Uterus (tissue), 4 donors: Measurements from ENCODE around the gene CKLF. TPM values are rescaled to one million over a fixed set of nuclear protein-coding genes. Genes with fewer than 3 reads are reported as not detected.
"Not testable (repeated sequence)": the region's sequence is repeated elsewhere in the genome, so short reads cannot be mapped to it uniquely, and the experiment has no call there.

Experiments used
- DNase-seq, 2 donors: peaks; one replicate each; pipeline ENCODE4 v3.0.0-alpha.2; 2019 to 2020
- H3K27ac ChIP-seq, 2 donors: fragments of 200-600 bp; sonication (generic); 1 replicate in 1 of 2; 2 replicates in 1 of 2; pipeline ENCODE4 v1.5.1; 2016 to 2018
- H3K27me3 ChIP-seq, 2 donors: fragments of 200-600 bp; sonication (generic); one replicate each; pipeline ENCODE4 v1.5.1; 2018 to 2019; ENCODE audit warnings: control low read depth in 1 of 2
- H3K36me3 ChIP-seq, 2 donors: fragments of 200-600 bp; sonication (generic); one replicate each; pipeline ENCODE4 v1.5.1; 2019; ENCODE audit warnings: control low read depth in 1 of 2
- H3K4me1 ChIP-seq, 2 donors: fragments of 200-600 bp; sonication (generic); one replicate each; pipeline ENCODE4 v1.5.1; 2018 to 2019; ENCODE audit warnings: control low read depth in 1 of 2
- H3K4me3 ChIP-seq, 2 donors: fragments of 200-600 bp; sonication (generic); 1 replicate in 1 of 2; 2 replicates in 1 of 2; pipeline ENCODE4 v1.5.1; 2018 to 2019; ENCODE audit warnings: mild to moderate bottlenecking in 1 of 2
- H3K9me3 ChIP-seq, 2 donors: fragments of 200-600 bp; sonication (generic); one replicate each; pipeline ENCODE4 v1.5.1; 2019; ENCODE audit warnings: control low read depth in 1 of 2
- POLR2A ChIP-seq, 2 donors: fragments of 450-650 bp; IDR thresholded peaks; one replicate each; pipeline ENCODE4 v1.6.1; 2016; ENCODE audit warnings: antibody characterized with exemption in 2 of 2, mild to moderate bottlenecking in 1 of 2, moderate library complexity in 1 of 2
- intact Hi-C: fragments of 100-400 bp; cut with DNase I; formaldehyde crosslinking; loops from one replicate; pipeline ENCODE4 v1.15.1; 2023; ENCODE audit warnings: low total_unique reads
- total RNA-seq, 4 donors: library from RNA; depleted of rRNA in 3 of 4; stranded (reverse); fragments of >200 nt in 3 of 4; gene quantifications; one replicate each; pipeline versions ENCODE4 v1.1.0 to v1.2.4, GENCODE V29; 2014 to 2023
- TF ChIP-seq, protein P1 (sequence below), 4 experiments: fragments of 200-600 bp in 2 of 4; fragments of 450-650 bp in 2 of 4; sonication (generic) in 2 of 4; IDR thresholded peaks; one replicate each; pipeline ENCODE4 v1.5.1; 2016 to 2019; ENCODE audit warnings: antibody characterized with exemption in 4 of 4, mild to moderate bottlenecking in 2 of 4, moderate library complexity in 1 of 4
- donor health status: DM: yes; HTN: yes; CAD: no.

Gene CKLF
- total RNA-seq, 4 donors from 2014 or later = 31.3 to 118 (median 68.6) TPM

DNA sequence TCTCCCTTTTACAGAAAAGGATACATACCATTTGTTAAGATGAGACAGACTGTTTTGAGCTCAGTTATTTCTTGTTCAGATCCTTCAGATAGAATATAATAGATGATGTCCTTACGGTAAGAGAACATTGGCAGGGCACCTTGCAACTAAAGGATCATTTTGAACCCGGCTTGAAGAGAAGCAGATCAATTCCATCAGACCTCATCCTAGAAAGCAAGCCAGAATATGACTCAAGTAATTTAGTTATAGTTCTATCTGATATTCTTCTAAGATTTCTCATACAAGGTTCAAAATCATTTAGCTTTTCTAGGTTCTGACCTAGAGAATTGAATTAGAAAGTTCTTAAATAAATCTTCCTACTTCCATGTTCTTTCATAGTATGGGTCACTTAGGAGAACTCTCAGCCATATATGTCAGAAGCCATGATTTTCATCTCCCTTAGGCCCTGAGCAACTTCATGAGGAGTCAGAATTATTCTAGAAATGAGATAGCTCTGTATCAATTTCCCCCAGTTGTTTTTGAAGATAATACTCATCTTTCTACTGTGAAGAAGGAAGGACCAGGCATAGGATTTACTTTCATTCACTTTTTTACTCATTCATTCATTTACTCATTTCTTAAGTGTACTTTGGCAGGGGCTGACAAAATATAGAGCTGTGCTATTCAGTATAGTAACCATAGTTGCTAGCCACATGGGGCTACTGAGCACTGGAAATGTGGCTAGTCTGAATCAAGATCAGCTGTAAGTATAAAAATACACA, 11.4 kb downstream of the CKLF start:
- Histone ChIP-seq H3K36me3 (no peaks in the 10 kb centered on the region), H3K27me3 (no peaks in the 10 kb centered on the region), H3K4me3 (no peak overlapping the region), H3K4me1 (no peaks in the 10 kb centered on the region), H3K27ac (no peak overlapping the region), H3K9me3 (no peaks in the 10 kb centered on the region)
- no peak for DNase-seq
- intact Hi-C loops = no loop called here
- no peak for TF ChIP-seq POLR2A (IDR thresholded peaks at IDR 0.05)
- TF ChIP-seq, protein P1, sequence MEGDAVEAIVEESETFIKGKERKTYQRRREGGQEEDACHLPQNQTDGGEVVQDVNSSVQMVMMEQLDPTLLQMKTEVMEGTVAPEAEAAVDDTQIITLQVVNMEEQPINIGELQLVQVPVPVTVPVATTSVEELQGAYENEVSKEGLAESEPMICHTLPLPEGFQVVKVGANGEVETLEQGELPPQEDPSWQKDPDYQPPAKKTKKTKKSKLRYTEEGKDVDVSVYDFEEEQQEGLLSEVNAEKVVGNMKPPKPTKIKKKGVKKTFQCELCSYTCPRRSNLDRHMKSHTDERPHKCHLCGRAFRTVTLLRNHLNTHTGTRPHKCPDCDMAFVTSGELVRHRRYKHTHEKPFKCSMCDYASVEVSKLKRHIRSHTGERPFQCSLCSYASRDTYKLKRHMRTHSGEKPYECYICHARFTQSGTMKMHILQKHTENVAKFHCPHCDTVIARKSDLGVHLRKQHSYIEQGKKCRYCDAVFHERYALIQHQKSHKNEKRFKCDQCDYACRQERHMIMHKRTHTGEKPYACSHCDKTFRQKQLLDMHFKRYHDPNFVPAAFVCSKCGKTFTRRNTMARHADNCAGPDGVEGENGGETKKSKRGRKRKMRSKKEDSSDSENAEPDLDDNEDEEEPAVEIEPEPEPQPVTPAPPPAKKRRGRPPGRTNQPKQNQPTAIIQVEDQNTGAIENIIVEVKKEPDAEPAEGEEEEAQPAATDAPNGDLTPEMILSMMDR (IDR thresholded peaks at IDR 0.05) = no peak

DNA sequence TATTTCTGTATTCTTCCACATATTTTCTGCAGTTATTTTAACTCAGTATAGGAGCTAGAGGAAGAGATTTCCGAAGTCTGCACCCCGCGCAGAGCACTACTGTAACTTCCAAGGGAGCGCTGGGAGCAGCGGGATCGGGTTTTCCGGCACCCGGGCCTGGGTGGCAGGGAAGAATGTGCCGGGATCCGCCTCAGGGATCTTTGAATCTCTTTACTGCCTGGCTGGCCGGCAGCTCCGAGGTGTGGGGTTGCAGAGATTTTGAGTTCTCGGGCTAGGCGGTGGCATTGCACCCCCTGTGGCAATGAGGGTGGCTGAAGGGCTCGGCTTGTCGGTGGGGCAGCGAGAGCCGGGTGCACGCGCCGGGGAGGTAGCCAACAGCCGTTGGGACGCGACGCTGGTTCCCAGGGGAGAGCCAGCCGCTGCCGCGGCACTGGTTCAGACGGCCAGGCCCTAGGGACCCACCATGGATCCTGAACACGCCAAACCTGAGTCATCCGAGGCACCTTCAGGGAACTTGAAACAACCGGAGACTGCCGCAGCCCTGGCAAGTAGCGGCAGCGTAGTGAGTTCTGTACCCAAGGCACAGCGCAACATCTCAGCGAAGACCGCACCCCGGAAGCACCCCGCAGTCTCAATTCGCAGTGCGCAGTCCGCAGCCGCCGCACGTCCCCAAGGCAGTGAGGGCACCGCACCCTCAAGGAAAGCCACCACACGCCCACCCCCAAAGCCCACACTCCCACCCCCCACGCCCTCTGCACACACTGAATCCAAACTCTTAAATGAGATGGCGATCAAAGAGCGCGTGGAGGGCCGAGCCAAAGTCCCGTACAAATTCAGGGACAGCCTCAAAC, 13.9 kb downstream of the CKLF start, which contains the start of gene CMTM1:
TSS of gene CMTM1 (plus strand) at position 389 of the 851 bp plus-strand sequence. CDS start at position 464, 75 bp downstream.
- Histone ChIP-seq H3K4me3 (no peak within 1 kb of the TSS), H3K9me3 (no peaks in the 10 kb centered on the region), H3K4me1 (no peaks in the 10 kb centered on the region), H3K27ac (no peak within 1 kb of the TSS), H3K36me3 (no peaks in the 10 kb centered on the region), H3K27me3 (no peaks in the 10 kb centered on the region)
- intact Hi-C loops = no loop called here
- TF ChIP-seq, protein P1 (IDR thresholded peaks at IDR 0.05) = no peak
- TF ChIP-seq POLR2A (IDR thresholded peaks at IDR 0.05) = no peak
- DNase-seq = no peak

DNA sequence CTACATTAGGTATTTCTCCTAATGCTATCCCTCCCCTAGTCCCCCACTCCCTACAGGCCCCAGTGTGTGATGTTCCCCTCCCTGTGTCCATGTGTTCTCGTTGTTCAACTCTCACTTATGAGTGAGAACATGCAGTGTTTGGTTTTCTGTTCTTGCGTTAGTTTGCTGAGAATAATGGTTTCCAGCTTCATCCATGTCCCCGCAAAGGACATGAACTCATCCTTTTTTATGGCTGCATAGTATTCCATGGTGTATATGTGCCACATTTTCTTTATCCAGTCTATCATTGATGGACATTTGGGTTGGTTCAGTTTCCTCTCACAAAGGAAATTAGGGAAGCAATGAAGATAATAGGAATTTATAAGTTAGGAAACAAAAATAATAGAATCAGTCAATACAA, 14.9 kb downstream of the CKLF start:
- H3K36me3 ChIP-seq, H3K9me3 ChIP-seq, H3K4me1 ChIP-seq, H3K4me3 ChIP-seq, H3K27ac ChIP-seq, intact Hi-C loops, DNase-seq, H3K27me3 ChIP-seq: not testable (repeated sequence)

DNA sequence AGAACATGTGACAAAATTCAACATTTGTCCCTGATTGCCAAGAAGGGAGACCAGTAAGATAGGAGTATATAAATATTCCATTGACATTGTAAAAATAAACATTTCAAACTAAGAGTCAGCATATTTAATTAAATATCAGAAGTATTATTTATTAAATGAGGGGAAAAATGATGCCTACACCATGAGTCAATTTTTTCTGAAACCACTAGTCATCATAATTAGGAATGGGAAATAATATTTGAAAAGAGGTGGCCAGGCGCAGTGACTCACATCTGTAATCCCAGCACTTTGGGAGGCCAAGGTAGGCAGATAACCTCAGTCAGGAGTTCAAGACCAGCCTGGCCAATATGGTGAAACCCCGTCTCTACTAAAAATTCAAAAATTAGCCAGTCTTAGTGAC, 16.0 kb downstream of the CKLF start:
- TF ChIP-seq POLR2A (IDR thresholded peaks at IDR 0.05) = no peak
- TF ChIP-seq, protein P1 (IDR thresholded peaks at IDR 0.05) = no peak
- intact Hi-C loops = no loop called here
- DNase-seq = no peak
- Histone ChIP-seq H3K27ac (no peak overlapping the region), H3K4me3 (no peak overlapping the region), H3K27me3 (no peaks in the 10 kb centered on the region), H3K4me1 (no peaks in the 10 kb centered on the region), H3K9me3 (no peaks in the 10 kb centered on the region), H3K36me3 (no peaks in the 10 kb centered on the region)

DNA sequence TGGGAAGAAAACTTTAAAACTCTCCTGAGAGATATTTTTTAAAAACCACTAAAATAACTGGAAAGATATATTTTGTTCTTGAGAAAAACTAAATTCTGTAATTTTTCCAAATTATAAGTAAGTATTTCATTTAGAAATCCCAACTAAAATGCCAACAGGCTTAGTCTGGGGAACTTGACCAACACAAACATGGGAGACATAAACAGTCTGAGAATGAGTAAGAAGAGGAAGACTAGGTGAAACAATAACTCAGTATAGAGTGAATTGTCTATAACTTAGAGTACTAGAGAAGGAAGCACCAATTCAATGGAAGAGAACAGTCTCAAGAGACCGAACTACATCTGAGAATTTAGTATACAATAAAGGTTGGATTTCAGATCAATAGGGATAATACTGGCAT, 16.8 kb downstream of the CKLF start:
- intact Hi-C loops = no loop called here
- H3K4me3 ChIP-seq = no peak overlapping the region
- H3K36me3 ChIP-seq = no peaks in the 10 kb centered on the region
- H3K9me3 ChIP-seq = no peaks in the 10 kb centered on the region
- no peaks in the 10 kb centered on the region for H3K4me1 ChIP-seq
- TF ChIP-seq POLR2A (IDR thresholded peaks at IDR 0.05) = no peak
- TF ChIP-seq, protein P1 (IDR thresholded peaks at IDR 0.05) = no peak
- DNase-seq = no peak
- no peaks in the 10 kb centered on the region for H3K27me3 ChIP-seq
- no peak overlapping the region for H3K27ac ChIP-seq
